Measurements from ENCODE around the gene NPS. TPM values are rescaled to one million over a fixed set of nuclear protein-coding genes. Genes with fewer than 3 reads are reported as not detected.

The NPS gene
- total and polyA plus RNA-seq, 2 experiments from 2014 or later: not detected

- Histone ChIP-seq H3K9me3 (ENCODE audit: low read depth) (no peaks in the 10 kb centered on the region), H3K4me1 (ENCODE audit: low read depth) (no peaks in the 10 kb centered on the region), H3K4me3 (no peak overlapping the region), H3K27ac (no peak overlapping the region), H3K36me3 (no peaks in the 10 kb centered on the region), H3K27me3 (no peaks in the 10 kb centered on the region)
- TF ChIP-seq CTCF (IDR thresholded peaks at IDR 0.05; ENCODE audit: low read depth, low read length): no peak
- DNase-seq (ENCODE audit: low read depth in 1 of 2, low spot score in 1 of 2): no peak
These were observed 11.9 kb upstream of the NPS start for GRCh38 chr10:127536972-127537760.

DNA sequence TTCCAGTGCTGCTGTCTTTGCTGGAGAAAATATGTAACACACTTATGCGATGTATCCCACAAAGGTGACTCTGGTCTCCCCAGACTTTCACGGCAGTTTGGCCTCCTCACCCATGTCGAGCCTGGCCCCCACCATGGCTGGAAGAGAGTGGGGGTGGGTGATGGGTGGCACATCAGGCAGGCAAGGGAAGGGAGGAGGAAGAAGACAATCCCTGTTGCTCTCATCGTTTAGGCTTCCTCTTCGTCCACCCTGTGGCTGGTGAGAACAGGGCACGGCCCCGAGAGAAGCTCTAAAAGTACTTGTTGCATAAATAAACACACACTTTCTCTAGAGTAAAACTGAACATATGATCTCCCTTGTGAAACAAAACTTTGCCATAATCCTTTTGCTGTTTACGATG, 11.2 kb upstream of the NPS start:
- H3K4me3 ChIP-seq: no peak overlapping the region
- no peaks in the 10 kb centered on the region for H3K27me3 ChIP-seq
- no peaks in the 10 kb centered on the region for H3K9me3 ChIP-seq (ENCODE audit: low read depth)
- H3K4me1 ChIP-seq (ENCODE audit: low read depth): no peaks in the 10 kb centered on the region
- no peak for DNase-seq (ENCODE audit: low read depth in 1 of 2, low spot score in 1 of 2)
- TF ChIP-seq CTCF (IDR thresholded peaks at IDR 0.05; ENCODE audit: low read depth, low read length): no peak
- H3K27ac ChIP-seq: no peak overlapping the region
- no peaks in the 10 kb centered on the region for H3K36me3 ChIP-seq

DNA sequence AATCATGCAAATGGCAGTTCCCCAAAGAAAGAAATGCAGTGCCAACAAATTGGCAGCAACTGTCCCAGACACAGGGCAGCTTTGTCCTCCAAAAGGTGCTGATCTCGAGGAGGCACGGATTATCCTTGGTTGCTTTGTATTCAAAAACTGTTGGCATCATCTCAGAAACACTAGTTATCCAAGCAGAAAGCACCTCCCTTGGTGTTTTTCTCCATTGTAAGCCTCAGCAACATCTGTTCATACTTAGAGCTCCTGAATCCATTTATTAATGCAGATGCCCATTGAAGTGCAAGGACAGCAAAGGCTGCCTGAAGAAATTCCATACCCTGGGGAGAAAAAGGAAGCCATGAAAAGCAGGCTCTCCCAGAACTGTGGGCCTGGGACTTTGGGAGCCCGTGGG, 1.1 kb upstream of the NPS start:
- DNase-seq (ENCODE audit: low read depth in 1 of 2, low spot score in 1 of 2): no peak
- no peak overlapping the region for H3K27ac ChIP-seq
- no peaks in the 10 kb centered on the region for H3K9me3 ChIP-seq (ENCODE audit: low read depth)
- H3K27me3 ChIP-seq: no peaks in the 10 kb centered on the region
- H3K36me3 ChIP-seq: no peaks in the 10 kb centered on the region
- no peak for TF ChIP-seq CTCF (IDR thresholded peaks at IDR 0.05; ENCODE audit: low read depth, low read length)
- no peaks in the 10 kb centered on the region for H3K4me1 ChIP-seq (ENCODE audit: low read depth)
- no peak overlapping the region for H3K4me3 ChIP-seq

DNA sequence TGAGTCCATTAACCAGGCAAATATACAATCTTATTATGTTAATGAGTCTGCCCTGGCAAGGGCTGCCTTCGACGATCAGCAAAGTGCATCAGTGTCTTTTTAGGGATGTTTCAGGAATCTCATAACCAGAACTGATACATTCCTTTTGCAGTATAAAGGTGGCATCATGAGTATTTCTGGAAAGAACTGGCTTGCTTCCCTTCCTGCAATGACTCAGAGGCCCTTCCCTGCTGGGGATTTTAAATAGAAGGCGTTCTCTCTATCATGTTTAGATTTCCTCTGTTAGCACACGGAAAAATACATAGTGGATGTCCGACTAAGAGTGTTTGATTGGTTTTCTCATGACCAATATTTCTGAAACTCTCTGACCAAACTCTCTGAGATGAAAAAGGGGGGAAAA, 1.8 kb downstream of the NPS start:
- Histone ChIP-seq H3K9me3 (ENCODE audit: low read depth) (no peaks in the 10 kb centered on the region), H3K4me1 (ENCODE audit: low read depth) (no peaks in the 10 kb centered on the region), H3K4me3 (no peak overlapping the region), H3K27me3 (no peaks in the 10 kb centered on the region), H3K36me3 (no peaks in the 10 kb centered on the region), H3K27ac (no peak overlapping the region)
- no peak for TF ChIP-seq CTCF (IDR thresholded peaks at IDR 0.05; ENCODE audit: low read depth, low read length)
- DNase-seq (ENCODE audit: low read depth in 1 of 2, low spot score in 1 of 2): no peak

- Histone ChIP-seq H3K9me3 (ENCODE audit: low read depth) (no peaks in the 10 kb centered on the region), H3K27me3 (no peaks in the 10 kb centered on the region), H3K4me1 (ENCODE audit: low read depth) (no peaks in the 10 kb centered on the region), H3K36me3 (no peaks in the 10 kb centered on the region), H3K27ac (no peak overlapping the region), H3K4me3 (no peak overlapping the region)
- TF ChIP-seq CTCF (IDR thresholded peaks at IDR 0.05; ENCODE audit: low read depth, low read length): no peak
- no peak for DNase-seq (ENCODE audit: low read depth in 1 of 2, low spot score in 1 of 2)
These were observed 3.3 kb downstream of the NPS start for GRCh38 chr10:127552446-127552845.
